RWPE2 (cell line): ENCODE results near the gene ERGIC2.

Experiments used
- ATAC-seq: fragments of 200-7000 bp; cut with Tn5 transposase; 3 replicates; pipeline ENCODE4 v1.9.1; 2021; ENCODE audit warnings: low read depth
- DNase-seq: peaks from one replicate; pipeline ENCODE4 v3.0.0-alpha.2; 2020; ENCODE audit warnings: low spot score
- H3K27ac ChIP-seq: fragments of 450-650 bp; 2 replicates; pipeline ENCODE4 v1.5.1; 2017; ENCODE audit warnings: mild to moderate bottlenecking; ENCODE audit not compliant: poor library complexity, severe bottlenecking
- H3K27me3 ChIP-seq: fragments of 250-450 bp; sonication (Bioruptor Pico); 2 replicates; pipeline ENCODE4 v1.5.1; 2021; ENCODE audit warnings: mild to moderate bottlenecking, moderate library complexity; ENCODE audit not compliant: insufficient read depth, poor library complexity, severe bottlenecking
- H3K36me3 ChIP-seq: fragments of 250-450 bp; sonication (Bioruptor Pico); 2 replicates; pipeline ENCODE4 v1.5.1; 2020; ENCODE audit warnings: low read depth, mild to moderate bottlenecking, moderate library complexity
- H3K4me1 ChIP-seq: fragments of 250-450 bp; sonication (Bioruptor Pico); 2 replicates; pipeline ENCODE4 v1.5.1; 2021; ENCODE audit warnings: mild to moderate bottlenecking, moderate library complexity; ENCODE audit not compliant: insufficient read depth, poor library complexity, severe bottlenecking
- H3K4me3 ChIP-seq: fragments of 250-450 bp; sonication (Bioruptor Pico); 2 replicates; pipeline ENCODE4 v1.5.1; 2021; ENCODE audit warnings: mild to moderate bottlenecking, moderate library complexity; ENCODE audit not compliant: severe bottlenecking
- H3K9me3 ChIP-seq: fragments of 250-450 bp; sonication (Bioruptor Pico); 2 replicates; pipeline ENCODE4 v1.5.1; 2021; ENCODE audit warnings: mild to moderate bottlenecking, moderate library complexity; ENCODE audit not compliant: severe bottlenecking
- CTCF ChIP-seq: fragments of 450-650 bp; IDR thresholded peaks from one replicate; pipeline ENCODE4 v1.5.1; 2017; ENCODE audit warnings: mild to moderate bottlenecking, moderate library complexity; ENCODE audit not compliant: poor library complexity, severe bottlenecking

ERGIC2 gene

GRCh38 chr12:29382251-29382650 lies 1.3 kb upstream of the ERGIC2 start:
- H3K36me3 ChIP-seq = peaks cover 12% of the 10 kb centered on the region
- H3K27ac ChIP-seq = no peak overlapping the region
- no peak for DNase-seq
- no peak for ATAC-seq
- H3K4me1 ChIP-seq = no peaks in the 10 kb centered on the region
- H3K4me3 ChIP-seq = no peak overlapping the region
- H3K27me3 ChIP-seq = no peaks in the 10 kb centered on the region
- TF ChIP-seq CTCF = no peak
- H3K9me3 ChIP-seq = no peaks in the 10 kb centered on the region

- DNase-seq (no peak), ATAC-seq (no peak)
- H3K27me3 ChIP-seq = no peaks in the 10 kb centered on the region
- H3K4me1 ChIP-seq = no peaks in the 10 kb centered on the region
- H3K9me3 ChIP-seq = no peaks in the 10 kb centered on the region
- H3K4me3 ChIP-seq = no peak overlapping the region
- peaks cover 20% of the 10 kb centered on the region for H3K36me3 ChIP-seq
- TF ChIP-seq CTCF = no peak
- no peak overlapping the region for H3K27ac ChIP-seq
Measured at GRCh38 chr12:29376118-29376517, 4.9 kb downstream of the ERGIC2 start.

- no peak for TF ChIP-seq CTCF
Measured at GRCh38 chr12:29374913-29375312, 6.1 kb downstream of the ERGIC2 start.

GRCh38 chr12:29374012-29374411 lies 7.0 kb downstream of the ERGIC2 start:
- Histone ChIP-seq H3K4me1 (no peaks in the 10 kb centered on the region), H3K9me3 (no peaks in the 10 kb centered on the region), H3K4me3 (no peak overlapping the region), H3K27me3 (no peaks in the 10 kb centered on the region), H3K36me3 (peaks cover 29% of the 10 kb centered on the region), H3K27ac (no peak overlapping the region)
- DNase-seq (no peak), ATAC-seq (no peak)
- TF ChIP-seq CTCF = no peak

More at GRCh38 chr12:29374913-29375312, 6.1 kb downstream of the ERGIC2 start:
- Histone ChIP-seq H3K4me1 (no peaks in the 10 kb centered on the region), H3K9me3 (no peaks in the 10 kb centered on the region), H3K27ac (no peak overlapping the region), H3K36me3 (peaks cover 26% of the 10 kb centered on the region), H3K27me3 (no peaks in the 10 kb centered on the region), H3K4me3 (no peak overlapping the region)
- ATAC-seq (no peak), DNase-seq (no peak)

GRCh38 chr12:29365091-29365490 lies 15.9 kb downstream of the ERGIC2 start:
- peaks cover 13% of the 10 kb centered on the region for H3K36me3 ChIP-seq
- no peak for TF ChIP-seq CTCF
- no peak overlapping the region for H3K27ac ChIP-seq
- H3K9me3 ChIP-seq = no peaks in the 10 kb centered on the region
- H3K4me3 ChIP-seq = no peak overlapping the region
- no peaks in the 10 kb centered on the region for H3K4me1 ChIP-seq
- H3K27me3 ChIP-seq = no peaks in the 10 kb centered on the region
- no peak for DNase-seq
- no peak for ATAC-seq
